ENCODE measurements around the gene ZGRF1.

DNA sequence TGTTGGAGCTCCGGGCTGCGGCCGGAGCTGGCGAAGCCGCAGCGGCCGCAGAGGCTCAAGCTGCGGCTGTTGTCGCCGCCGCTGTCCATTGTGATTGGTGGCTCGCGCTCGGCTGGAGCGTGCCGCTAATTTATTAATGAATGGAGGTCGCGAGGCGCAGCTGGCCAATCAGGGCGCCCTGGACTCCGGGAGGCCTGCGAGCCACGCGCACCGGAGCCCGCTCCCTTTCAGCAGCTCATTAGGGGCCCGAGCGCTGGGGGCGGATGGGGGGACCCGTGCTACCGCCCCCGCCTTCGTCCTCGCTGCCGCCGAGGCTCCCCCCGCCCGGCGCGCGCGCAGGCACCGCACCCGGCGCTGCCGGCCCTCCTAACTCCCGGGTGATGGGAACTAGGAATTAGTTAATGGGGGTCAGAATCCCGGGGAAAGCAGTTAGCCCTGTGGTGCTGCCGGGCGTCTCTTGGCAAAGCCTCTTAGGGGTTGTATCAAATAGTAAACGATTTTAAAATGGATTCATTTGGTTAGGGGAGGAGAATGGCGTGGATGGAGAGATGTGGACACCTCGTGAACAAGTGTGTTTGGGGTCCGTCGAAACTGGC, 120.1 kb downstream of the ZGRF1 start:
- TF ChIP-seq CTCF (IDR thresholded peaks at IDR 0.05): no peak
- no peak for TF ChIP-seq POLR2A (IDR thresholded peaks at IDR 0.05)

All from uterus (tissue), 2 donors.